Astrocyte (in vitro differentiated cells and primary cell): ENCODE measurements around the gene BEND6.

Experiments
- CTCF ChIP-seq: IDR thresholded peaks from 2 replicates; pipeline ENCODE4 v1.5.1; 2011; ENCODE audit warnings: low read depth, mild to moderate bottlenecking, inconsistent platforms, low read length, moderate library complexity; ENCODE audit not compliant: insufficient read depth
- EZH2 ChIP-seq: IDR thresholded peaks from 2 replicates; pipeline ENCODE4 v1.6.1; 2012; ENCODE audit warnings: mild to moderate bottlenecking, low read length, inconsistent platforms; ENCODE audit not compliant: insufficient read depth

DNA sequence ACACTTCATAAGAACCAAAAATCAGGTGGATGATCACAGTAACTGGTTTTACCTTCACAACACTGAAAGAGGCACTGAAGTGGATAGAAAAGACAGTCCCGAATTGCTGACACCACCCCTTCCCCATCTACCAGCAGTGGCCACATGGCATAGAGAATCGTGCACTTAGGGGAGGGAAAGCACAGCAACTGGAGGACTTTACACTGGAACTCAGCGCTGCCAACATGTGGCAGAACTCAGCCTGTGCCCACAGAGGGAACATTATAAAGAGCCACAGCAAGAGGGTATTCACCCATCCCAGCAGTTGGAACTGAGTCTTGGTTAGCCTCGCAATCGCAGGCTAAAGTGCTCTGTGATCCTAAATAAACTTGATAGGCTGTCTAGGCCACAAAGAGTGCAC lies 85.1 kb downstream of the BEND6 start:
- TF ChIP-seq CTCF: no peak
- TF ChIP-seq EZH2: no peak
